Liver (tissue), 3 donors: ENCODE data around the gene CAMSAP3.

Experiments
- ATF3 ChIP-seq: IDR thresholded peaks from 2 replicates; pipeline ENCODE4 v1.6.1; 2016; ENCODE audit warnings: antibody characterized with exemption
- CTCF ChIP-seq: fragments of 150-350 bp; IDR thresholded peaks from 2 replicates; pipeline ENCODE4 v1.5.1; 2017; ENCODE audit warnings: improper control_type of control experiment, low read depth, low read length; ENCODE audit not compliant: missing input control
- EGR1 ChIP-seq, 2 donors: IDR thresholded peaks; 2 replicates each; pipeline ENCODE4 v1.6.1; 2016 to 2018; ENCODE audit warnings: antibody characterized with exemption in 2 of 2, low read depth in 2 of 2
- FOXA1 ChIP-seq: IDR thresholded peaks from 2 replicates; pipeline ENCODE4 v1.6.1; 2016; ENCODE audit warnings: antibody characterized with exemption
- MAX ChIP-seq: IDR thresholded peaks from 2 replicates; pipeline ENCODE4 v1.6.1; 2016; ENCODE audit warnings: antibody characterized with exemption
- RAD21 ChIP-seq, 2 donors: IDR thresholded peaks; 2 replicates each; pipeline ENCODE4 v1.6.1; 2016; ENCODE audit warnings: antibody characterized with exemption in 2 of 2, mild to moderate bottlenecking in 2 of 2
- REST ChIP-seq: IDR thresholded peaks from 2 replicates; pipeline ENCODE4 v1.6.1; 2016; ENCODE audit warnings: antibody characterized with exemption, mild to moderate bottlenecking
- ZBTB33 ChIP-seq: IDR thresholded peaks from 2 replicates; pipeline ENCODE4 v1.6.1; 2016; ENCODE audit warnings: antibody characterized with exemption
- donor health status: healthy.
- donor health status: healthy.

GRCh38 chr19:7602935-7603497, 7.4 kb downstream of the CAMSAP3 start:
- TF ChIP-seq REST (no peak), RAD21 (IDR thresholded peaks at IDR 0.05) (no peak), ZBTB33 (no peak), CTCF (no peak), MAX (no peak), EGR1 (IDR thresholded peaks at IDR 0.05; ENCODE audit: low read depth in 2 of 2) (no peak), ATF3 (no peak), FOXA1 (no peak)
